ENCODE data around the gene CAPZA1.

DNA sequence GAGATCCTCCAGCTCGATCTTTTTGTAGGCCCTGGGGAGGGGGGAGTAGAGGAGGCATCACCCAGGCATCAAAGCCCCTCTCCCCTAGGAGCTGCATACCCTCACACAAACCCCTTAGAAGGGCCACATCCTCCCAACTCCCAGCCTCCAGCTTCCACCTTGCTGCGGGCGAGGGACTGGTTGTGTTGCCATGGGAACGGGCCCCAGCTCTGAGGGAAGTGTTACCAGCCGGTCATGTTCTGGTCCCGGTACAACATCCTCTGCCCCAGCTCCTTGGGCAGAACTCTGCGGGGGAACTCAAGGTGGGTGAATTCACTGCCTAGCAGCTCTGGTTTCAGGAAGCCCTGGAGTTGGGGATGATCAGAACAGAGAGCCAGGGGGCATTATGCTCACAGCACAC is 91.4 kb downstream of the CAPZA1 start:
- TF ChIP-seq, protein P1, sequence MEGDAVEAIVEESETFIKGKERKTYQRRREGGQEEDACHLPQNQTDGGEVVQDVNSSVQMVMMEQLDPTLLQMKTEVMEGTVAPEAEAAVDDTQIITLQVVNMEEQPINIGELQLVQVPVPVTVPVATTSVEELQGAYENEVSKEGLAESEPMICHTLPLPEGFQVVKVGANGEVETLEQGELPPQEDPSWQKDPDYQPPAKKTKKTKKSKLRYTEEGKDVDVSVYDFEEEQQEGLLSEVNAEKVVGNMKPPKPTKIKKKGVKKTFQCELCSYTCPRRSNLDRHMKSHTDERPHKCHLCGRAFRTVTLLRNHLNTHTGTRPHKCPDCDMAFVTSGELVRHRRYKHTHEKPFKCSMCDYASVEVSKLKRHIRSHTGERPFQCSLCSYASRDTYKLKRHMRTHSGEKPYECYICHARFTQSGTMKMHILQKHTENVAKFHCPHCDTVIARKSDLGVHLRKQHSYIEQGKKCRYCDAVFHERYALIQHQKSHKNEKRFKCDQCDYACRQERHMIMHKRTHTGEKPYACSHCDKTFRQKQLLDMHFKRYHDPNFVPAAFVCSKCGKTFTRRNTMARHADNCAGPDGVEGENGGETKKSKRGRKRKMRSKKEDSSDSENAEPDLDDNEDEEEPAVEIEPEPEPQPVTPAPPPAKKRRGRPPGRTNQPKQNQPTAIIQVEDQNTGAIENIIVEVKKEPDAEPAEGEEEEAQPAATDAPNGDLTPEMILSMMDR (conservative IDR thresholded peaks at IDR 0.05; ENCODE audit: low read length): no peak
- no peak for TF ChIP-seq EZH2phosphoT487 (IDR thresholded peaks at IDR 0.05; ENCODE audit: borderline replicate concordance, low read depth, low read length)

Measured in OCI-LY7 (cell line).